ENCODE results near the gene XRCC6.

Gene XRCC6

GRCh38 chr22:41638124-41638523 is 17.0 kb downstream of the XRCC6 start:
- DNase-seq (ENCODE audit: low read depth) = no peak
- H3K4me3 ChIP-seq (ENCODE audit: low read depth, low read length) = no peak overlapping the region
- no peak for TF ChIP-seq CTCF (IDR thresholded peaks at IDR 0.05; ENCODE audit: insufficient read depth, low read depth, low read length, missing control alignments)

- DNase-seq (ENCODE audit: low read depth) = no peak
- no peak for TF ChIP-seq CTCF (IDR thresholded peaks at IDR 0.05; ENCODE audit: insufficient read depth, low read depth, low read length, missing control alignments)
- H3K4me3 ChIP-seq (ENCODE audit: low read depth, low read length) = no peak overlapping the region
These were observed 17.7 kb downstream of the XRCC6 start for GRCh38 chr22:41638748-41639147.

- no peak for DNase-seq (ENCODE audit: low read depth)
- TF ChIP-seq CTCF (IDR thresholded peaks at IDR 0.05; ENCODE audit: insufficient read depth, low read depth, low read length, missing control alignments) = no peak
- H3K4me3 ChIP-seq (ENCODE audit: low read depth, low read length) = no peak overlapping the region
These were observed 20.8 kb downstream of the XRCC6 start for GRCh38 chr22:41641854-41642253.

- TF ChIP-seq CTCF (IDR thresholded peaks at IDR 0.05; ENCODE audit: insufficient read depth, low read depth, low read length, missing control alignments) = no peak
- no peak for DNase-seq (ENCODE audit: low read depth)
- no peak overlapping the region for H3K4me3 ChIP-seq (ENCODE audit: low read depth, low read length)
These were observed 21.4 kb downstream of the XRCC6 start for GRCh38 chr22:41642331-41643110.

- no peak for TF ChIP-seq CTCF (IDR thresholded peaks at IDR 0.05; ENCODE audit: insufficient read depth, low read depth, low read length, missing control alignments)
- no peak overlapping the region for H3K4me3 ChIP-seq (ENCODE audit: low read depth, low read length)
- DNase-seq (ENCODE audit: low read depth) = no peak
These were observed 26.7 kb downstream of the XRCC6 start for GRCh38 chr22:41647771-41648170.

GRCh38 chr22:41648432-41648831 is 27.3 kb downstream of the XRCC6 start:
- TF ChIP-seq CTCF (IDR thresholded peaks at IDR 0.05; ENCODE audit: insufficient read depth, low read depth, low read length, missing control alignments) = no peak
- H3K4me3 ChIP-seq (ENCODE audit: low read depth, low read length) = no peak overlapping the region
- DNase-seq (ENCODE audit: low read depth) = no peak

GRCh38 chr22:41650229-41650628 is 29.1 kb downstream of the XRCC6 start:
- DNase-seq (ENCODE audit: low read depth) = no peak
- no peak for TF ChIP-seq CTCF (IDR thresholded peaks at IDR 0.05; ENCODE audit: insufficient read depth, low read depth, low read length, missing control alignments)
- H3K4me3 ChIP-seq (ENCODE audit: low read depth, low read length) = no peak overlapping the region

Data from GM12865 (cell line).